Esophagus muscularis mucosa (tissue), 4 donors: ENCODE measurements around the gene GHR. TPM values are rescaled to one million over a fixed set of nuclear protein-coding genes. Genes with fewer than 3 reads are reported as not detected.
A peak's percentile ranks its signal among the peaks of the same experiment; 100 is the strongest.

Experiments
- DNase-seq: peaks from one replicate; pipeline ENCODE4 v3.0.0-alpha.2; 2017; ENCODE audit errors: extremely low spot score
- H3K27ac ChIP-seq, 4 donors: fragments of 200-600 bp; sonication (generic); replicated peaks in 1 of 4; 1 replicate in 3 of 4; 2 replicates in 1 of 4; pipeline ENCODE4 v1.5.1; 2016 to 2019; ENCODE audit warnings: mild to moderate bottlenecking in 1 of 4
- H3K27me3 ChIP-seq, 4 donors: fragments of 200-600 bp; sonication (generic); one replicate each; pipeline versions ENCODE4 v1.5.1 to v1.6.0; 2016 to 2019
- H3K36me3 ChIP-seq, 4 donors: fragments of 200-600 bp; sonication (generic); one replicate each; pipeline ENCODE4 v1.5.1; 2016 to 2019
- H3K4me1 ChIP-seq, 4 donors: fragments of 200-600 bp; sonication (generic); one replicate each; pipeline ENCODE4 v1.5.1; 2016 to 2019
- H3K4me3 ChIP-seq, 4 donors: fragments of 200-600 bp; sonication (generic); 1 replicate in 2 of 4; 2 replicates in 2 of 4; pipeline ENCODE4 v1.5.1; 2016 to 2019; ENCODE audit warnings: mild to moderate bottlenecking in 4 of 4, moderate library complexity in 1 of 4
- H3K9me3 ChIP-seq, 4 donors: fragments of 200-600 bp; sonication (generic); 1 replicate in 3 of 4; 2 replicates in 1 of 4; pipeline ENCODE4 v1.5.1; 2016 to 2019
- EP300 ChIP-seq: sonication (generic); formaldehyde crosslinking; IDR thresholded peaks from one replicate; pipeline ENCODE4 v1.6.1; 2017; ENCODE audit warnings: antibody characterized with exemption
- POLR2A ChIP-seq: fragments of 450-650 bp; IDR thresholded peaks from one replicate; pipeline ENCODE4 v1.6.1; 2017; ENCODE audit warnings: antibody characterized with exemption, moderate library complexity, mild to moderate bottlenecking, low read depth
- POLR2AphosphoS5 ChIP-seq, 2 donors: sonication (generic); formaldehyde crosslinking; IDR thresholded peaks; one replicate each; pipeline ENCODE4 v1.6.1; 2017; ENCODE audit warnings: antibody characterized with exemption in 2 of 2
- WGBS: methylation state at CpG from one replicate; pipeline ENCODE4 v1.1.5; 2018; 5-methylcytosine and 5-hydroxymethylcytosine counted together
- intact Hi-C: fragments of 100-400 bp; cut with DNase I; formaldehyde crosslinking; loops from one replicate; pipeline ENCODE4 v1.15.1; 2023
- total RNA-seq, 4 donors: library from RNA; depleted of rRNA; stranded (reverse); fragments of >200 nt; gene quantifications; one replicate each; pipeline versions ENCODE4 v1.1.0 to v1.2.1, GENCODE V29; 2016
- TF ChIP-seq, protein P1 (sequence below), 3 experiments: fragments of 200-600 bp in 2 of 3; fragments of 450-650 bp in 1 of 3; sonication (generic) in 2 of 3; IDR thresholded peaks; one replicate each; pipeline ENCODE4 v1.5.1; 2017 to 2019; ENCODE audit warnings: antibody characterized with exemption in 3 of 3, mild to moderate bottlenecking in 2 of 3, moderate library complexity in 1 of 3

GHR gene
- total RNA-seq, 4 donors from 2014 or later: 5.3 to 9.1 (median 6.5) TPM

DNA sequence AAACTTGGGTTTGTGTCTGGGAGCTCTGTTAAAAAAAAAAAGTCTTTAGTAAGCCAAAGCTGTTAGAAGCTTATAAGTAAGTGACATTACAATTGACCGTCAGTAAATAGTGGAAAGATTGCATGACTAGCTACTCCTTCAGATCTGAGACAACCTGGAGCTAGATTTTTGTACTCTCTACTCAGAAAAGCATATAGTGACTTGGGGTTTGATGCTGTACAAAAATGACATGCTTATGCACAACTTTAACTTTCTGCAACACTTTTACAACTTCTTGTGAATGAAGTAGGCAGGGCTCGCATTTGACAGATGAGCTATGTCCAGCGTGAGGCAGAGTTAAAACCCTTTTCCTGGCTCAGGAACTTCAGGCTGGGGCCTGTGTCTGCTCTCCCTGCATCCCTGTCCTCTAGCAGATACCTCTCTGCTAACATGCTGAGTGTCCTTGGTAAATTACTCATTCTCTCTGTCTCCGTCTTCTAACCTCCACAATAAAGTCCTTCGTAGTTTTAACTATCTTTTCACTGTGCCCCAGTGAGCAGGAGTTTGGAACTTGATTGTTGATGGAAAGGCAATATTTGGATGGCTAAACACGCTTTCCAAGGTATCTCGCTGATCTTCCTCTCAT, 471 bp upstream of the GHR start:
- DNase-seq: no peak
- H3K27me3 ChIP-seq: peaks cover 0 to 4% (median 0%) of the 10 kb centered on the region in 4 donors
- H3K4me1 ChIP-seq: peaks cover 11 to 35% (median 33%) of the 10 kb centered on the region in 4 donors
- TF ChIP-seq, protein P1, sequence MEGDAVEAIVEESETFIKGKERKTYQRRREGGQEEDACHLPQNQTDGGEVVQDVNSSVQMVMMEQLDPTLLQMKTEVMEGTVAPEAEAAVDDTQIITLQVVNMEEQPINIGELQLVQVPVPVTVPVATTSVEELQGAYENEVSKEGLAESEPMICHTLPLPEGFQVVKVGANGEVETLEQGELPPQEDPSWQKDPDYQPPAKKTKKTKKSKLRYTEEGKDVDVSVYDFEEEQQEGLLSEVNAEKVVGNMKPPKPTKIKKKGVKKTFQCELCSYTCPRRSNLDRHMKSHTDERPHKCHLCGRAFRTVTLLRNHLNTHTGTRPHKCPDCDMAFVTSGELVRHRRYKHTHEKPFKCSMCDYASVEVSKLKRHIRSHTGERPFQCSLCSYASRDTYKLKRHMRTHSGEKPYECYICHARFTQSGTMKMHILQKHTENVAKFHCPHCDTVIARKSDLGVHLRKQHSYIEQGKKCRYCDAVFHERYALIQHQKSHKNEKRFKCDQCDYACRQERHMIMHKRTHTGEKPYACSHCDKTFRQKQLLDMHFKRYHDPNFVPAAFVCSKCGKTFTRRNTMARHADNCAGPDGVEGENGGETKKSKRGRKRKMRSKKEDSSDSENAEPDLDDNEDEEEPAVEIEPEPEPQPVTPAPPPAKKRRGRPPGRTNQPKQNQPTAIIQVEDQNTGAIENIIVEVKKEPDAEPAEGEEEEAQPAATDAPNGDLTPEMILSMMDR (IDR thresholded peaks at IDR 0.05): no peak
- TF ChIP-seq POLR2AphosphoS5 (IDR thresholded peaks at IDR 0.05) (no peak), EP300 (no peak), POLR2A (no peak)
- peak overlapping the region; percentile 75 to 87 (median 79) for H3K4me3 ChIP-seq
- peak overlapping the region; percentile 83 to 90 (median 84) for H3K27ac ChIP-seq
- H3K9me3 ChIP-seq: no peaks in the 10 kb centered on the region
- WGBS: 13% methylated on average over 7 of the region's 7 CpGs
- no peaks in the 10 kb centered on the region for H3K36me3 ChIP-seq
- intact Hi-C loops: loop anchor here (2.0 to 10.0 kb wide), 3 partner anchors 162 to 558 kb away; no protein-coding TSS in a partner anchor

DNA sequence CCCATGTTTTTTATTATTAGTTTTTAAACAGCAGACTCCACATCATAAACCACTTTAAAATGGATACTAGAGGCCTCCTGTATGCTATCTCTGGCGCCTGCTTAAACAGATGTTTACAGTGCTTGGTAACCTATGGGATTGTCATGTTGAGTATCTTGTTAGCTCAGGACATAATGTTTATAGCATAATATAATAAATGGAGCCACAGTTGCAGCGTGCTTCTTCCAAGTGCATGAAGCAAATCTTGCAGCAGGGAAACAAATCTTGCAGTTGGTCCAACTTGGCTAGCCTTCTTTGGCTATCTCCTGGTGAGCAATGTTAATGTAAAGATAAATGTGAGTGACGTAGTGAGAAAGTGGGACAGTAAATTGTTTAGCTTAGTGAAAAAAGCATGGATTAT, 2.8 kb downstream of the GHR start:
- Histone ChIP-seq H3K27ac (no peak overlapping the region), H3K9me3 (no peaks in the 10 kb centered on the region), H3K27me3 (no peaks in the 10 kb centered on the region), H3K4me1 (peaks cover 11 to 40% (median 37%) of the 10 kb centered on the region in 4 donors), H3K4me3 (no peak overlapping the region), H3K36me3 (no peaks in the 10 kb centered on the region)
- TF ChIP-seq, protein P1 (IDR thresholded peaks at IDR 0.05): no peak
- TF ChIP-seq POLR2A: no peak
- intact Hi-C loops: loop anchor here (10.0 kb wide), 2 partner anchors 339 to 561 kb away; no protein-coding TSS in a partner anchor
- 54% methylated on average over 3 of the region's 3 CpGs for WGBS
- no peak for DNase-seq

DNA sequence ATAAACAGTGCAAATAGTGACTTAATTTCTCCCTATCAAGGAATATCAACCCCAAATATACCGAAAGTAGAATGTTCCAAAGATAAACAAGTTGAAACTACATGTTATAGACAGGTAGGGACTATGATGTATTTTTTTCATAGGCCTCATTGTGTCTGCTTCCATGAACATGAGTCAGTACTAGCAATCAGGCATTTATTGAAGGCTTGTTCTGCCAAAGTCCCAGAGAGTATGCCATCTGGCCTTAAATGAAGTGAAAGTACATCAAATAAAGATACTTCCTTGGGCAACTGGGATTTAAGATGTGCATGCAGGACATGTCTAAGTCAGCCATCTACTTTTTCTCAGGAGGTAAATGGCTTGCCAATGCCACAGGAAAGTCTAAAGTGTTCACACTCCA, 6.5 kb downstream of the GHR start:
- Histone ChIP-seq H3K9me3 (no peaks in the 10 kb centered on the region), H3K27ac (no peak overlapping the region), H3K27me3 (no peaks in the 10 kb centered on the region), H3K36me3 (no peaks in the 10 kb centered on the region), H3K4me3 (no peak overlapping the region), H3K4me1 (peaks cover 14 to 31% (median 27%) of the 10 kb centered on the region in 4 donors)
- intact Hi-C loops: loop anchor here (10.0 kb wide), 2 partner anchors 335 to 565 kb away; no protein-coding TSS in a partner anchor
- DNase-seq: no peak
- TF ChIP-seq, protein P1 (IDR thresholded peaks at IDR 0.05): no peak
- TF ChIP-seq POLR2A (no peak), EP300 (no peak)
- 92% methylated on average over 1 of the region's 1 CpG for WGBS

DNA sequence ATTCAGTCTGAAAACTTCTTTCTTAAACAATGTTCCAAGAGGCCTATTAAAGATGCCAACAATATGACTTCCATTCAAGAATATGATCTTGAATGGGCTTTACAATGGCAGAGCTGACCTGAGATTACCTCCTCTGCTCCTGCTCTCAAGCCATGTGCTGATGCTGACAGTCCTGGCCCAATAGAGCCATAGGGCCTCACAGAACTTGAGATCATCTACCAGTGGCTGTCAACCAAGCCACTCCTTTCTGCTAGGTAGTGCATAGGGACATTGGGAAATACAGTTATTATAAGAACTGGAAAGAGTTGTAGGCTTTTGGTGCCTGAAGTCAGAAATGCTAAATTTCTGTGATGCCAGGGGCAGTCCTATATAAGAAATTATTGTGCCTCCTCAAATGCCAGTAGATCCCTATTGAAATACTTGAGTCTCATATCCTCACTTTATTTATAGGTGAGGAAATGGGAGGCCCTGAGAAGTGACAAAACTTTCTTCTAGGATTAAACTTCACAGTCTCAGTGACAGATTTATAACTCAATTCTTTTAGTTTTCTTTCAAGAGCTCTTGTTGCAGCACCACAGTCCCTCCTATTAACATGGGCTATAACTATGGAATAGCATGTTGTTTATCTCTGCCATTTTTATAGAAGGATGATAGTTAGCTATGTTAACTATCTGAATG, 10.9 kb downstream of the GHR start:
- H3K4me3 ChIP-seq: no peak overlapping the region
- H3K27ac ChIP-seq: no peak overlapping the region
- H3K4me1 ChIP-seq: peaks cover 9 to 10% (median 9%) of the 10 kb centered on the region in 4 donors
- intact Hi-C loops: no loop called here
- no peak for DNase-seq
- H3K27me3 ChIP-seq: no peaks in the 10 kb centered on the region
- TF ChIP-seq POLR2AphosphoS5 (IDR thresholded peaks at IDR 0.05): no peak
- TF ChIP-seq, protein P1 (IDR thresholded peaks at IDR 0.05): no peak
- no peaks in the 10 kb centered on the region for H3K9me3 ChIP-seq
- no peaks in the 10 kb centered on the region for H3K36me3 ChIP-seq
